NCI-H1048 (cell line): Measurements from ENCODE around the gene AP2A2.

Experiments
- DNase-seq: peaks from one replicate; lab custom pipeline; 2025; lab: John Stamatoyannopoulos, UW

AP2A2 gene

GRCh38 chr11:996681-997080 lies 71.0 kb downstream of the AP2A2 start:
- no peak for DNase-seq

GRCh38 chr11:997907-998306 lies 72.2 kb downstream of the AP2A2 start:
- no peak for DNase-seq

- no peak for DNase-seq
These were observed 73.3 kb downstream of the AP2A2 start for GRCh38 chr11:999009-999408.

- DNase-seq = no peak
These were observed 74.9 kb downstream of the AP2A2 start for GRCh38 chr11:1000357-1001278.

- no peak for DNase-seq
These were observed 76.1 kb downstream of the AP2A2 start for GRCh38 chr11:1001617-1002405.

- DNase-seq = no peak
These were observed 76.8 kb downstream of the AP2A2 start for GRCh38 chr11:1002406-1002984.

- no peak for DNase-seq
These were observed 77.5 kb downstream of the AP2A2 start for GRCh38 chr11:1003159-1003558.

GRCh38 chr11:1005928-1006327 lies 80.3 kb downstream of the AP2A2 start:
- DNase-seq = no peak

- no peak for DNase-seq
These were observed 81.1 kb downstream of the AP2A2 start for GRCh38 chr11:1006762-1007161.

- DNase-seq = no peak
These were observed 81.6 kb downstream of the AP2A2 start for GRCh38 chr11:1007279-1007678.

- no peak for DNase-seq
These were observed 82.5 kb downstream of the AP2A2 start for GRCh38 chr11:1008001-1008802.

GRCh38 chr11:1008803-1009145 lies 83.1 kb downstream of the AP2A2 start:
- no peak for DNase-seq

GRCh38 chr11:1009371-1009770 lies 83.7 kb downstream of the AP2A2 start:
- no peak for DNase-seq

- no peak for DNase-seq
These were observed 84.3 kb downstream of the AP2A2 start for GRCh38 chr11:1009991-1010390.

GRCh38 chr11:1010551-1011319 lies 85.1 kb downstream of the AP2A2 start:
- no peak for DNase-seq

- no peak for DNase-seq
These were observed 85.6 kb downstream of the AP2A2 start for GRCh38 chr11:1011320-1011698.

GRCh38 chr11:1012291-1012690 lies 86.6 kb downstream of the AP2A2 start:
- no peak for DNase-seq

- DNase-seq = no peak
These were observed 87.3 kb downstream of the AP2A2 start for GRCh38 chr11:1012740-1013630.

GRCh38 chr11:1013631-1013935 lies 87.9 kb downstream of the AP2A2 start:
- no peak for DNase-seq

- DNase-seq = no peak
These were observed 88.6 kb downstream of the AP2A2 start for GRCh38 chr11:1014276-1014675.
